Activated naive CD4-positive, alpha-beta T cell treated with anti-CD3 and anti-CD28 coated beads for 36 hours (primary cell): ENCODE measurements around the gene NXN. TPM values are rescaled to one million over a fixed set of nuclear protein-coding genes. Genes with fewer than 3 reads are reported as not detected.
"Not testable (repeated sequence)": the region's sequence is repeated elsewhere in the genome, so short reads cannot be mapped to it uniquely, and the experiment has no call there.

ENCODE experiments used
- CTCF ChIA-PET: fragments of 350-600 bp; sonication (Branson Sonifier 250); formaldehyde crosslinking; loops from one replicate; lab custom pipeline; 2021; ENCODE audit warnings: antibody characterized with exemption; lab: Charles Lee
- DNase-seq: peaks from one replicate; pipeline ENCODE4 v3.0.0-alpha.2; 2020
- H3K27ac Mint-ChIP-seq: one replicate; pipeline ENCODE4 v1.8.0; 2021; ENCODE audit warnings: mild to moderate bottlenecking, mixed read lengths
- H3K27me3 Mint-ChIP-seq: one replicate; pipeline ENCODE4 v1.8.0; 2021; ENCODE audit warnings: low read depth, mixed read lengths
- H3K36me3 Mint-ChIP-seq: one replicate; pipeline ENCODE4 v1.8.0; 2021; ENCODE audit warnings: low read depth, mixed read lengths
- H3K4me1 Mint-ChIP-seq: one replicate; pipeline ENCODE4 v1.8.0; 2021; ENCODE audit warnings: low read depth, mixed read lengths
- H3K4me3 Mint-ChIP-seq: one replicate; pipeline ENCODE4 v1.8.0; 2021; ENCODE audit warnings: mild to moderate bottlenecking, moderate library complexity, mixed read lengths
- H3K9me3 Mint-ChIP-seq: one replicate; pipeline ENCODE4 v1.8.0; 2021; ENCODE audit warnings: mixed read lengths
- intact Hi-C: fragments of 100-400 bp; cut with micrococcal nuclease; formaldehyde crosslinking; loops from one replicate; pipeline ENCODE4 v1.15.1; 2023
- total RNA-seq, 2 experiments: library from RNA; stranded (reverse); gene quantifications; one replicate each; pipeline ENCODE4 v1.2.3, GENCODE V29; 2021

The NXN gene
- total RNA-seq, 2 experiments from 2014 or later, result 0.20 to 0.33 TPM

GRCh38 chr17:971861-972260 lies 7.7 kb downstream of the NXN start:
- H3K4me1 Mint-ChIP-seq, H3K4me3 Mint-ChIP-seq, H3K27ac Mint-ChIP-seq, intact Hi-C loops, DNase-seq, H3K36me3 Mint-ChIP-seq, CTCF ChIA-PET, H3K9me3 Mint-ChIP-seq: not testable (repeated sequence)
- peaks cover 35% of the 10 kb centered on the region for H3K27me3 Mint-ChIP-seq

DNA sequence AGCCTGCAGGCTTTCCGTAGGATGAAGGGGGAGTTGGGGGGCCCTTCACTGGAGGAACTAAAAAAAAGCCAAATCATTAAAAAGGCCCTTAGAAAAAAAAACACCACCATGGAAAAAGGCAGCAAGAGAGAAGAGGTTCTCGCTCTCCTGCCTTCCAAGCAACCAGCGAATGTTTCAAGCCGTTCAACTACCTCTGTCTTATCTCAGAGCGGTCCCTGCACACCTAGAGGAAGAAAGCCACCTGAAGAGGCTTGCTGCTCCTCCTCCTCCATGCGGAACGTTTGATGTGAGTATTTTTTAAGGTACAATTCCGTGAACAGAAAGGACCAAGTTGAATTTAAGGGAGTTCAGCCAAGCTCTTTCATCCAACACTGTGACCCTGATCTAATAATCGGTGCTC lies 9.2 kb downstream of the NXN start:
- Mint-ChIP-seq H3K4me3 (no peak overlapping the region), H3K27me3 (peaks cover 25% of the 10 kb centered on the region), H3K27ac (no peak overlapping the region), H3K9me3 (no peaks in the 10 kb centered on the region), H3K36me3 (no peaks in the 10 kb centered on the region), H3K4me1 (no peaks in the 10 kb centered on the region)
- no peak for DNase-seq
- intact Hi-C loops, result no loop called here
- CTCF ChIA-PET, result interaction anchor here (0.6 kb wide), 1 partner anchor 590 kb away, joined by 6 read pairs; no protein-coding TSS in a partner anchor

DNA sequence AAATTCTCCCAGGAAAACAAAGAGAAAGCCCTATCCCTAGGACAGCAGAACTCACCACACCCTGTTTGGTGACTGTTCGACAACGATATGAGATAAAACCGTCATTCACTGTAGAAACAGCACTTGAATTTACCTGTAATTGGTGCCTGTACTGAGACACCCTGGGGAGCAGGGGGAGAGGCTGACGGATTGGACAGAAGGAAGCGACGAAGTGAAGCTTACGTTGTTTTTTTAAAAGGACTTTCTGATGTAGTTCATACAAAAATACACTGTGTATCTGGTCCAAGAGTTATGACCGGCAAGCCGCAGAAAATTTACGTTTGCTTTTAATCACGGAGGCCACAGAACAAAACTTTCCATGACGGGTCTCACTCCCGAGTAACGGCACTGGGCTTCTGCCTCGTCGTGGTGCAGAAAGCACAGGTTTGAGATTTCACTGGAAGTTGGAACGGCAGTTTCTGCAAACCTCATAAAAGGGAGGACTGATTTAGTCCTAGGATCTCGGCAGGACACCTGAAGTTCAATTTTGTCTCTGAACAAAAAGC lies 9.7 kb downstream of the NXN start:
- no peaks in the 10 kb centered on the region for H3K4me1 Mint-ChIP-seq
- H3K36me3 Mint-ChIP-seq, result no peaks in the 10 kb centered on the region
- no peak overlapping the region for H3K27ac Mint-ChIP-seq
- H3K9me3 Mint-ChIP-seq, result no peaks in the 10 kb centered on the region
- intact Hi-C loops, result no loop called here
- DNase-seq, result no peak
- no peak overlapping the region for H3K4me3 Mint-ChIP-seq
- CTCF ChIA-PET, result no interaction called here
- H3K27me3 Mint-ChIP-seq, result peaks cover 21% of the 10 kb centered on the region

DNA sequence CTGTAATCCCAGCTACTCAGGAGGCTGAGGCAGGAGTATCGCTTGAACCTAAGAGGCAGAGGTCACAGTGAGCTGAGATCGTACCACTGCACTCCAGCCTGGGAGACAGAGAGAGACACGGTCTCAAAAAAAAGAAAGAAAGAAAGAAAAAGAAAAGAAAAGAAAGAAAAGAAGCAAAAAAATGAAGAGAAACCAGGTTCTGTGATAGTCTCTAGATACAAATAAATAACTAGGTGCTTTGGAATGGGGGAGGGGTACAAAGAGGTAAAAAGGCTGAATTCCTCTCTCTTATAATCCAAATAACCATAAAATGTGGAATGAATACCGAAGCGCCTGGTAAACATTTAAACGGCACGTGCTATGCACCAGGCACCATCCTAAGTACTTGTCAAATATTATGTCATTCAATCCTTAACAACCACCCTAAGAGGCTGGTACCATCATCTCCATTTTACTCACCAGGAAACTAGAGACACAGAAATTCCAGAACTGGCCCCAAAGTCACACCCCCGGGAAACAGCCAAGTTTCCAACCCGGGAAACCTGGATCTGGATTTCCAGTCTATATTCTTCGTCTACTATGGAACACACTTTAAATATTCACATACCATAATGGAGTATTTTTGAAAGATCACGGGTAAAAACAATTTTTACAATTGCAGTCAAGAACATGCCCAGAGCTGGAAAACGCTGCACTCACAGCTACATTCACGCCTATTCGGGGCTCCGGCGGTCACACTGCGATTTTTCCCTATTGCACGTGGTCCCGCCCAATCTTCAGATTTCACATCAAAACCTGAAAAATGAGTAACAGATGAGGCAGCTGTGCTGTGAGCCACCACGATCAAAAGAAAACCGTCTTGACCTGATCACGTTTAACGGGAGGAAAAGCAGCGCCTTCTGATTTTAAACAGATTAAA lies 10.5 kb downstream of the NXN start:
- Mint-ChIP-seq H3K4me3 (no peak overlapping the region), H3K4me1 (no peaks in the 10 kb centered on the region), H3K9me3 (no peaks in the 10 kb centered on the region), H3K27ac (no peak overlapping the region), H3K27me3 (peaks cover 23% of the 10 kb centered on the region), H3K36me3 (no peaks in the 10 kb centered on the region)
- intact Hi-C loops, result no loop called here
- CTCF ChIA-PET, result no interaction called here
- DNase-seq, result no peak

- intact Hi-C loops, result no loop called here
- CTCF ChIA-PET, result no interaction called here
- H3K4me3 Mint-ChIP-seq, result no peak overlapping the region
- H3K27ac Mint-ChIP-seq, result no peak overlapping the region
- H3K9me3 Mint-ChIP-seq, result no peaks in the 10 kb centered on the region
- DNase-seq, result no peak
- no peaks in the 10 kb centered on the region for H3K36me3 Mint-ChIP-seq
- no peaks in the 10 kb centered on the region for H3K4me1 Mint-ChIP-seq
- peaks cover 24% of the 10 kb centered on the region for H3K27me3 Mint-ChIP-seq
These were observed 12.5 kb downstream of the NXN start for GRCh38 chr17:967122-967521.

- CTCF ChIA-PET, result interaction anchor here (0.6 to 1.2 kb wide), 6 partner anchors 15 to 682 kb away, joined by 3 to 4 read pairs (median 3); no protein-coding TSS in a partner anchor
- intact Hi-C loops, result no loop called here
- Mint-ChIP-seq H3K36me3 (no peaks in the 10 kb centered on the region), H3K9me3 (no peaks in the 10 kb centered on the region), H3K27me3 (peaks cover 27% of the 10 kb centered on the region), H3K27ac (no peak overlapping the region), H3K4me3 (no peak overlapping the region), H3K4me1 (no peaks in the 10 kb centered on the region)
- no peak for DNase-seq
These were observed 14.1 kb downstream of the NXN start for GRCh38 chr17:965311-965989.

DNA sequence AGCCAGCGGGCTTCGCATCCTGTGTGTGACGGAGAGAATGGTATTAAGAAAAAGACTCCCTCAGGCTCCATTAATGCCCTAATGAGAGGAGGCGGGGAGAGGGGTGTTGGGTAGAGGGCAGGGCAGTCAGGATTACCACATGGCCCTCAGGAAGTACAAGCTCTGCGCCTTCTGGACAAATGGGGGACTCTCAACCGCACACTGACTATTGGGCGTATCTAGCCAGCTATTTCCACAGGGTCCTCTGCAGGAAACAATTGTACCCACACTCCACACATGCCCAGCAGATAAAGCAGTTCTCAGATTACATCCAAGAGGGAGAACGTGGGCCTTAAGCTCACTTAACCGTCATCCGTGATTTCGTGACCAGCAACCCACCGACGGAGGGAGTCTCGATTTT lies 14.7 kb downstream of the NXN start:
- Mint-ChIP-seq H3K27me3 (peaks cover 24% of the 10 kb centered on the region), H3K36me3 (no peaks in the 10 kb centered on the region)

GRCh38 chr17:962670-963069 lies 16.9 kb downstream of the NXN start:
- H3K27me3 Mint-ChIP-seq, result peaks cover 15% of the 10 kb centered on the region
- no peaks in the 10 kb centered on the region for H3K4me1 Mint-ChIP-seq
- no peaks in the 10 kb centered on the region for H3K9me3 Mint-ChIP-seq
- CTCF ChIA-PET, result interaction anchor here (0.6 kb wide), 2 partner anchors 76 to 550 kb away, joined by 3 to 4 read pairs; no protein-coding TSS in a partner anchor
- DNase-seq, result no peak
- H3K27ac Mint-ChIP-seq, result no peak overlapping the region
- intact Hi-C loops, result no loop called here
- no peaks in the 10 kb centered on the region for H3K36me3 Mint-ChIP-seq
- H3K4me3 Mint-ChIP-seq, result no peak overlapping the region

More for the DNA sequence above, 14.7 kb downstream of the NXN start:
- DNase-seq, result no peak
- no peaks in the 10 kb centered on the region for H3K9me3 Mint-ChIP-seq
- H3K4me3 Mint-ChIP-seq, result no peak overlapping the region
- H3K27ac Mint-ChIP-seq, result no peak overlapping the region
- intact Hi-C loops, result no loop called here
- CTCF ChIA-PET, result interaction anchor here (0.6 to 1.2 kb wide), 3 partner anchors 16 to 192 kb away, joined by 3 read pairs; no protein-coding TSS in a partner anchor
- no peaks in the 10 kb centered on the region for H3K4me1 Mint-ChIP-seq

- CTCF ChIA-PET, result interaction anchor here (0.6 kb wide), 1 partner anchor 550 kb away, joined by 3 read pairs; no protein-coding TSS in a partner anchor
- intact Hi-C loops, result no loop called here
- Mint-ChIP-seq H3K27me3 (peaks cover 15% of the 10 kb centered on the region), H3K4me3 (no peak overlapping the region), H3K4me1 (no peaks in the 10 kb centered on the region), H3K27ac (no peak overlapping the region), H3K36me3 (no peaks in the 10 kb centered on the region), H3K9me3 (no peaks in the 10 kb centered on the region)
- no peak for DNase-seq
These were observed 17.4 kb downstream of the NXN start for GRCh38 chr17:962166-962565.

- Mint-ChIP-seq H3K27ac (no peak overlapping the region), H3K9me3 (no peaks in the 10 kb centered on the region), H3K27me3 (peaks cover 10% of the 10 kb centered on the region), H3K4me1 (no peaks in the 10 kb centered on the region), H3K36me3 (no peaks in the 10 kb centered on the region), H3K4me3 (no peak overlapping the region)
- CTCF ChIA-PET, result no interaction called here
- intact Hi-C loops, result no loop called here
- no peak for DNase-seq
These were observed 20.7 kb downstream of the NXN start for GRCh38 chr17:958712-959451.

- DNase-seq, result no peak
- CTCF ChIA-PET, result no interaction called here
- H3K27ac Mint-ChIP-seq, result no peak overlapping the region
- no peak overlapping the region for H3K4me3 Mint-ChIP-seq
- no peaks in the 10 kb centered on the region for H3K36me3 Mint-ChIP-seq
- no peaks in the 10 kb centered on the region for H3K4me1 Mint-ChIP-seq
- no peaks in the 10 kb centered on the region for H3K9me3 Mint-ChIP-seq
- H3K27me3 Mint-ChIP-seq, result peaks cover 12% of the 10 kb centered on the region
- intact Hi-C loops, result no loop called here
These were observed 21.6 kb downstream of the NXN start for GRCh38 chr17:957856-958421.
